ENCODE measurements around the gene SLC6A5. TPM values are rescaled to one million over a fixed set of nuclear protein-coding genes. Genes with fewer than 3 reads are reported as not detected.

SLC6A5 gene
- total RNA-seq, 4 donors from 2014 or later: not detected

DNA sequence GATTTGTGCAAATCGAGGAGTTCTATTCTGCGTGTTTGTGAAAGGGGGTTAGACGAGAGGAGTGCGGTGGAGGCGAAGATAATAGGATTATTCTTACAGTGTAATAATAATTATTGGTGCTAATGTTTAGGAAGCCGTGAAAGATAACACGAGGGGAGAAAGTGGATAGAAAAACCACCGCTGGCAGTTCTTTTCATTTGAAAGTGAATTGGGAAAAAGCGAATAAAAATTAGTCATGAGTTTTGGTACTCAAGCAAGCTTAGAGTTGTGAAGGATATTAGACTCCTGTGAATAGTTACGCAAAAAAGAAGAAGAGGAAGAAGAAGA, 575 bp downstream of the SLC6A5 start:
- H3K4me1 ChIP-seq: peaks cover 0 to 24% (median 16%) of the 10 kb centered on the region in 4 donors
- intact Hi-C loops (cut with DNase I): loop anchor here (10.0 kb wide), 1 partner anchor 215 kb away; the partner anchor contains the start of gene PRMT3
- peaks cover 0 to 100% (median 58%) of the 10 kb centered on the region in 4 donors for H3K27me3 ChIP-seq
- DNase-seq (ENCODE audit: extremely low spot score): no peak
- no peaks in the 10 kb centered on the region for H3K36me3 ChIP-seq
- no peaks in the 10 kb centered on the region for H3K9me3 ChIP-seq
- H3K27ac ChIP-seq (replicated peaks in 1 of 4): no peak overlapping the region
- WGBS: 27% methylated on average over 10 of the region's 10 CpGs
- TF ChIP-seq POLR2A (IDR thresholded peaks at IDR 0.05; ENCODE audit: low read depth) (no peak), POLR2AphosphoS5 (IDR thresholded peaks at IDR 0.05) (no peak), EP300 (IDR thresholded peaks at IDR 0.05) (no peak)
- TF ChIP-seq, protein P1, sequence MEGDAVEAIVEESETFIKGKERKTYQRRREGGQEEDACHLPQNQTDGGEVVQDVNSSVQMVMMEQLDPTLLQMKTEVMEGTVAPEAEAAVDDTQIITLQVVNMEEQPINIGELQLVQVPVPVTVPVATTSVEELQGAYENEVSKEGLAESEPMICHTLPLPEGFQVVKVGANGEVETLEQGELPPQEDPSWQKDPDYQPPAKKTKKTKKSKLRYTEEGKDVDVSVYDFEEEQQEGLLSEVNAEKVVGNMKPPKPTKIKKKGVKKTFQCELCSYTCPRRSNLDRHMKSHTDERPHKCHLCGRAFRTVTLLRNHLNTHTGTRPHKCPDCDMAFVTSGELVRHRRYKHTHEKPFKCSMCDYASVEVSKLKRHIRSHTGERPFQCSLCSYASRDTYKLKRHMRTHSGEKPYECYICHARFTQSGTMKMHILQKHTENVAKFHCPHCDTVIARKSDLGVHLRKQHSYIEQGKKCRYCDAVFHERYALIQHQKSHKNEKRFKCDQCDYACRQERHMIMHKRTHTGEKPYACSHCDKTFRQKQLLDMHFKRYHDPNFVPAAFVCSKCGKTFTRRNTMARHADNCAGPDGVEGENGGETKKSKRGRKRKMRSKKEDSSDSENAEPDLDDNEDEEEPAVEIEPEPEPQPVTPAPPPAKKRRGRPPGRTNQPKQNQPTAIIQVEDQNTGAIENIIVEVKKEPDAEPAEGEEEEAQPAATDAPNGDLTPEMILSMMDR (IDR thresholded peaks at IDR 0.05): no peak
- H3K4me3 ChIP-seq: no peak overlapping the region

DNA sequence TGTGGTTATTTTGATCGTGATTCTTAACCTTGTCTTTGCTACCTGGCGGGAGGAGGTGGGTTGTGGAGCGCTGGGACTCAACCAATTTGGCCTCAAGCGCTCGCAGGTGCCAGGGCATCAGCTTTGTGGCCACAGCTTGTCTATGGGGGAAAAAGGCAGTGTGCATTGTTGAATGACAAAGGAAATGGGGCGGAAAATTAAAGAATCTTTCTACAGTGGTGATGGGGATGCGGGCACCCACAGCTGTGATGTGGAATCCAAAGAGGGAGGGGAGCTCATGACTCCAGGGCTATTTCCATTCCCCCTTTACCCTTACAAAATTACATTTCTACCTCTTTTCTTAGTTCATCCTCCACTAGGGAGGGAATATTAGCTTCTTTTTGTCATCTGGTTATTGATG, 1.1 kb downstream of the SLC6A5 start:
- TF ChIP-seq POLR2A (IDR thresholded peaks at IDR 0.05; ENCODE audit: low read depth) (no peak), EP300 (IDR thresholded peaks at IDR 0.05) (no peak), POLR2AphosphoS5 (IDR thresholded peaks at IDR 0.05) (no peak)
- TF ChIP-seq, protein P1 (IDR thresholded peaks at IDR 0.05): no peak
- Histone ChIP-seq H3K27me3 (peaks cover 0 to 100% (median 63%) of the 10 kb centered on the region in 4 donors), H3K4me1 (peaks cover 0 to 27% (median 18%) of the 10 kb centered on the region in 4 donors), H3K36me3 (no peaks in the 10 kb centered on the region), H3K9me3 (no peaks in the 10 kb centered on the region), H3K4me3 (no peak overlapping the region), H3K27ac (replicated peaks in 1 of 4) (no peak overlapping the region)
- DNase-seq (ENCODE audit: extremely low spot score): no peak
- WGBS: 23% methylated on average over 7 of the region's 7 CpGs
- intact Hi-C loops (cut with DNase I): loop anchor here (10.0 kb wide), 1 partner anchor 216 kb away; the partner anchor contains the start of gene PRMT3

DNA sequence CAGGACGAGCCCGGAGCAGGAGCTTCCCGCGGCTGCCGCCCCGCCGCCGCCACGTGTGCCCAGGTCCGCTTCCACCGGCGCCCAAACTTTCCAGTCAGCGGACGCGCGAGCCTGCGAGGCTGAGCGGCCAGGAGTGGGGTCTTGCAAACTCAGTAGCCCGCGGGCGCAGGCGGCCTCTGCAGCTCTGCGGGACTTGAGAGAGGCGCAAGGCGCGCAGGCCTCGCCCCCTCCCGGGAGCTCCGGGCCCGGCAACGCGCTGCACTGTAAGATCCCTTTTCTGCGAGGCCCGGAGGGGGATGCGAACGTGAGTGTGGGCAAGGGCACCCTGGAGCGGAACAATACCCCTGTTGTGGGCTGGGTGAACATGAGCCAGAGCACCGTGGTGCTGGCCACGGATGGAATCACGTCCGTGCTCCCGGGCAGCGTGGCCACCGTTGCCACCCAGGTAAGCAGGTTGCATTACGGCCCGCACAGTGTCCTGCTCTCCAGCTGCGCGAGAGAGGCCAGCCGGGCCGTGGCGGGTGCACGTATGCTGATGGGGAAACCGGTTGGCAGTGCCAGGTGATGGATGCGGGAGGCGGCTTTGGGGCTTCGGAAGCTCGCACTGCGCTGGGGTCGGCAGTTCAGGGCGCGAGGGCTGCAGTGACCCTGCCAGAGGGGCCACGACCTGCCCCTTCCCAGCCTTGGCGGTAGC, 2.0 kb downstream of the SLC6A5 start:
- Histone ChIP-seq H3K4me1 (peaks cover 0 to 28% (median 17%) of the 10 kb centered on the region in 4 donors), H3K27me3 (peaks cover 0 to 100% (median 66%) of the 10 kb centered on the region in 4 donors), H3K9me3 (no peaks in the 10 kb centered on the region), H3K4me3 (no peak overlapping the region), H3K36me3 (no peaks in the 10 kb centered on the region), H3K27ac (replicated peaks in 1 of 4) (no peak overlapping the region)
- TF ChIP-seq, protein P1 (IDR thresholded peaks at IDR 0.05): no peak
- TF ChIP-seq POLR2A (IDR thresholded peaks at IDR 0.05; ENCODE audit: low read depth) (no peak), EP300 (IDR thresholded peaks at IDR 0.05) (no peak), POLR2AphosphoS5 (IDR thresholded peaks at IDR 0.05) (no peak)
- no peak for DNase-seq (ENCODE audit: extremely low spot score)
- intact Hi-C loops (cut with DNase I): loop anchor here (10.0 kb wide), 1 partner anchor 217 kb away; the partner anchor contains the start of gene PRMT3
- WGBS: 0% methylated on average over 2 of the region's 63 CpGs

DNA sequence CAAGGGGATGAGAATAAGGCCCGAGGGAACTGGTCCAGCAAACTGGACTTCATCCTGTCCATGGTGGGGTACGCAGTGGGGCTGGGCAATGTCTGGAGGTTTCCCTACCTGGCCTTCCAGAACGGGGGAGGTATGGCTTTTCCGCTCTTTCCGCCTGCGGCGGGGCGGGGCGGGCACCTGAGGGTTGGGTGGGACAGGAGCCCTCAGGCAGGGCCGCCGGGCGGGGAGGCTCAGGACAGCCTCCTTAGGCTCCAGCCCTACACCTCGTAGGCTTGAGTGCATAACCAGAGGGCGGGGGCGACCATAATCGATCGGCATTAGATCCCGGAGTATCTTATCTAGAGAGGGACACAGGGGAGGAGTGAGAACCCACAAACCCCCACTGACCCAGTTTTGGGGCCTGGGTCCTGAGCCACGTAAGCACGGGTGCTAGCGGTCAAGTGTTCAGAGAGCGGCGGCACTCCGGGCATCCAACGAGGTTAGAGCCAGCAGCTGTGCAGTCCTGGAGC, 4.9 kb downstream of the SLC6A5 start:
- DNase-seq (ENCODE audit: extremely low spot score): no peak
- no peak overlapping the region for H3K4me3 ChIP-seq
- H3K27me3 ChIP-seq: peaks cover 0 to 100% (median 46%) of the 10 kb centered on the region in 4 donors

More for the DNA sequence above, 4.9 kb downstream of the SLC6A5 start:
- 26% methylated on average over 15 of the region's 25 CpGs for WGBS
- Histone ChIP-seq H3K36me3 (no peaks in the 10 kb centered on the region), H3K27ac (replicated peaks in 1 of 4) (no peak overlapping the region), H3K9me3 (no peaks in the 10 kb centered on the region), H3K4me1 (peaks cover 0 to 6% (median 2%) of the 10 kb centered on the region in 4 donors)
- no peak for TF ChIP-seq POLR2AphosphoS5 (IDR thresholded peaks at IDR 0.05)
- TF ChIP-seq EP300 (IDR thresholded peaks at IDR 0.05): no peak
- TF ChIP-seq, protein P1 (IDR thresholded peaks at IDR 0.05): no peak
- no peak for TF ChIP-seq POLR2A (IDR thresholded peaks at IDR 0.05; ENCODE audit: low read depth)
- intact Hi-C loops (cut with DNase I): loop anchor here (10.0 kb wide), 1 partner anchor 220 kb away; the partner anchor contains the start of gene PRMT3
